Chondrocyte (in vitro differentiated cells): Measurements from ENCODE around the gene SLC45A2. TPM values are rescaled to one million over a fixed set of nuclear protein-coding genes. Genes with fewer than 3 reads are reported as not detected.

Source experiments
- DNase-seq: peaks from one replicate; pipeline ENCODE4 v3.0.0; 2021; ENCODE audit warnings: mixed read lengths, low spot score
- H3K27ac Mint-ChIP-seq: one replicate; pipeline ENCODE4 v1.8.0; 2021; ENCODE audit warnings: mild to moderate bottlenecking, moderate library complexity, mixed read lengths; ENCODE audit not compliant: unreplicated experiment
- H3K27me3 Mint-ChIP-seq: 2 replicates; pipeline ENCODE4 v1.8.0; 2021; ENCODE audit warnings: low read depth, mixed read lengths
- H3K36me3 Mint-ChIP-seq: 2 replicates; pipeline ENCODE4 v1.8.0; 2021; ENCODE audit warnings: low read depth, mixed read lengths
- H3K4me1 Mint-ChIP-seq: 2 replicates; pipeline ENCODE4 v1.8.0; 2021; ENCODE audit warnings: low read depth, mild to moderate bottlenecking, mixed read lengths
- H3K4me3 Mint-ChIP-seq: one replicate; pipeline ENCODE4 v1.8.0; 2021; ENCODE audit warnings: mild to moderate bottlenecking, moderate library complexity, mixed read lengths; ENCODE audit not compliant: unreplicated experiment
- H3K9me3 Mint-ChIP-seq: 2 replicates; pipeline ENCODE4 v1.8.0; 2021; ENCODE audit warnings: low read depth, mixed read lengths
- total RNA-seq: library from RNA; stranded (reverse); gene quantifications from 3 replicates; pipeline ENCODE4 v1.2.1, GENCODE V29; 2021
- TF ChIP-seq, protein P1 (sequence below): fragments of 200-600 bp; sonication (generic); IDR thresholded peaks from 2 replicates; pipeline ENCODE4 v1.5.0; 2021; ENCODE audit warnings: antibody characterized with exemption, mild to moderate bottlenecking, moderate library complexity

The SLC45A2 gene
- total RNA-seq, 1 donor from 2014 or later: 0.12 TPM

DNA sequence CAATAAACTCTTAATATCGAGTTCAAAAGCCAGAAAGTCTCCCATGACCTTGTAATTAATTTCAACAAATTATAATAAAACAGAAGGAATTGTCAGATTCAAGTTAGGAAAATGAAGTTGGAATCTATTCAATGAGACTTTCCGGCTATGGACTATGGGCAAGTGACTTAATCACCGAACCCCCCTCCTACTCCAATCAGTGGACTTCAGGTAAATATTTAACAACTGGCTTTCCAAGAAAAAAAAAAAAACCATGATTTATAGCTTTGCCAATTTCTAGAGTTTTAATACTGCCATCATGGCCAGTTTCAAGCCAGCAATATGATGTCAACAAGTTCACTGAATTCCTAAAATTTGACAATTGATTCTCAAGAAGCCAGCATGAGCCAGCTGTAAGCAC is 4.5 kb downstream of the SLC45A2 start:
- TF ChIP-seq, protein P1, sequence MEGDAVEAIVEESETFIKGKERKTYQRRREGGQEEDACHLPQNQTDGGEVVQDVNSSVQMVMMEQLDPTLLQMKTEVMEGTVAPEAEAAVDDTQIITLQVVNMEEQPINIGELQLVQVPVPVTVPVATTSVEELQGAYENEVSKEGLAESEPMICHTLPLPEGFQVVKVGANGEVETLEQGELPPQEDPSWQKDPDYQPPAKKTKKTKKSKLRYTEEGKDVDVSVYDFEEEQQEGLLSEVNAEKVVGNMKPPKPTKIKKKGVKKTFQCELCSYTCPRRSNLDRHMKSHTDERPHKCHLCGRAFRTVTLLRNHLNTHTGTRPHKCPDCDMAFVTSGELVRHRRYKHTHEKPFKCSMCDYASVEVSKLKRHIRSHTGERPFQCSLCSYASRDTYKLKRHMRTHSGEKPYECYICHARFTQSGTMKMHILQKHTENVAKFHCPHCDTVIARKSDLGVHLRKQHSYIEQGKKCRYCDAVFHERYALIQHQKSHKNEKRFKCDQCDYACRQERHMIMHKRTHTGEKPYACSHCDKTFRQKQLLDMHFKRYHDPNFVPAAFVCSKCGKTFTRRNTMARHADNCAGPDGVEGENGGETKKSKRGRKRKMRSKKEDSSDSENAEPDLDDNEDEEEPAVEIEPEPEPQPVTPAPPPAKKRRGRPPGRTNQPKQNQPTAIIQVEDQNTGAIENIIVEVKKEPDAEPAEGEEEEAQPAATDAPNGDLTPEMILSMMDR: no peak
- H3K36me3 Mint-ChIP-seq: no peaks in the 10 kb centered on the region
- H3K27ac Mint-ChIP-seq: no peak overlapping the region
- H3K4me3 Mint-ChIP-seq: no peak overlapping the region
- no peak for DNase-seq
- H3K27me3 Mint-ChIP-seq: no peaks in the 10 kb centered on the region
- H3K9me3 Mint-ChIP-seq: no peaks in the 10 kb centered on the region
- H3K4me1 Mint-ChIP-seq: peaks cover 5% of the 10 kb centered on the region

DNA sequence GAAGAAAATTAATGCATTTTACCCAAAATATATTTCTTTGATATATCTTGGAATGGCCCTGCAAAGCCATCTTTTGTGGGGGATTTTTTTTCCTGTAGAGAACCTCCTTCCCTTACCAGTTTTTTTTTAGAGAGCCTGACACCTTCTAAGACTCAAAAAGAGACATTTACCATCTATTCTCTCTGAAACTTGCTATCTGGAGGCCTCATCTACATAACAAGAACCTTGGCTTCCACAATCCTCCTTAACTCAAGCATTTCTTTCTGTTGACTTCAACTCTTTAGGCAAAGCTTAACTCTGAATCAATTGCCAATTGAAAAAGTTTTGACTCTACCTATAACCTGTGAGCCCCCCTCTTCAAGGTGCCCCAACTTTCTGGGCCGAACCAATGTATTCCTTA is 6.2 kb downstream of the SLC45A2 start:
- Mint-ChIP-seq H3K27me3 (no peaks in the 10 kb centered on the region), H3K4me3 (no peak overlapping the region), H3K27ac (no peak overlapping the region), H3K36me3 (no peaks in the 10 kb centered on the region), H3K4me1 (peaks cover 5% of the 10 kb centered on the region), H3K9me3 (no peaks in the 10 kb centered on the region)
- TF ChIP-seq, protein P1: no peak
- no peak for DNase-seq

DNA sequence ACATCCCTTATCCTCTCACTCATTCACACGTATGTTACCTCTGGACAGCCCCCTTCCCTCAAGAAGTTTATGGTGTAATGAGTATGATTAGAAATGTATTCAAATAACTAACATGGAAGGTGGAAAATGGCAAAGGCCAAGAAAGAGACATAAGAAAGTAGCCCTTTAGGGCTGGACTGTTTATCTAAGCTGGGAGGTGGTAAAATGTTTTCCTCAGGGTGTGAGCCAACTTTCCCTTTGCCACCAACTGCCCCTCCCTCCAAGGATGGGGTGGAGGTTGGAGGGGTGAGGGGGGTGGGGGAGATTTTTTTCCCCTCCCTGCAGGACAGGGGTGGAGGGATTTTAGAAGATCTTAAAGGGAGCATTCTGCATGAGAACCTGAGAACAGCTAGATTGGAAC is 8.2 kb downstream of the SLC45A2 start:
- no peak overlapping the region for H3K4me3 Mint-ChIP-seq
- H3K36me3 Mint-ChIP-seq: no peaks in the 10 kb centered on the region
- H3K9me3 Mint-ChIP-seq: no peaks in the 10 kb centered on the region
- no peak for DNase-seq
- H3K27me3 Mint-ChIP-seq: no peaks in the 10 kb centered on the region
- TF ChIP-seq, protein P1: no peak
- H3K4me1 Mint-ChIP-seq: peaks cover 3% of the 10 kb centered on the region
- H3K27ac Mint-ChIP-seq: no peak overlapping the region

DNA sequence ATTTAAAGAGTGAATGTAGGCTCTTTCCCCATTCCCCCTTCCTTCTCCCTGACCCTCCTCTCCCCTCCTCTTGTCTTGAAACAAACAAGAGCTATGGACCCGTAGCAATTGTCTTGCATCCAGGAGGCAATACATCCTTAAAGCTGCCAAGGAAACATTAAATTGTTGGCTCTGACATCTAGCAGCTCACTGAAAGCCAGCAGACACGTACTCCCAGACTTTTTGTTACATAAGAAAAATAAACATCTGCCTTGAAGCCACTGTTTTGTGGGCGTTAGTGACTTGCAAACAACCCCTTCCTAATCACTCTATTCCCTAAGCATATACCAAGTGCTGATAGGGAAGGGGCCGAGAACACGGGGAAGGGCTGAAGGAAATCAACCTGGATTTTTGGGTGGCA is 8.6 kb downstream of the SLC45A2 start:
- Mint-ChIP-seq H3K4me1 (peaks cover 3% of the 10 kb centered on the region), H3K36me3 (no peaks in the 10 kb centered on the region), H3K4me3 (no peak overlapping the region), H3K9me3 (no peaks in the 10 kb centered on the region), H3K27me3 (no peaks in the 10 kb centered on the region), H3K27ac (no peak overlapping the region)
- TF ChIP-seq, protein P1: no peak
- DNase-seq: no peak

DNA sequence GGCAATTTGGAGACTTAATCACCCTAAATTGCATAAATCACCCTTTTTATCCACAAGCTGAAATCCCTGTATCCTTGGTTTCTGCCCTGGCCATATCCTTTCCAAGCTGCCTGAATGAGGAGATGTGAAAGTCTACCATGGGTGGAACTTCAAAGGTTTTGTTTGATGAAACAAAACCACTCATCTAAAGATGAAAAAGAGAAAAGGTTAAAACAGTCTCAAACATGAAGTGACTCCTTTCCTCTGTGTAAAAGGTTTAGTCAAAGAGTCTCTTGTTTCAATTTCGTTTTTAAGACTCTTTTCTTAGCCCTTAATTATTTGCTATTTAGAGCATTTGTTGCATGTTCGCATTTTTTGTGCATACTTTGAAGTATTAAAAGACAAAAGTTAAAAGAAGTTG is 11.2 kb downstream of the SLC45A2 start:
- TF ChIP-seq, protein P1: no peak
- no peaks in the 10 kb centered on the region for H3K27me3 Mint-ChIP-seq
- H3K4me1 Mint-ChIP-seq: peaks cover 3% of the 10 kb centered on the region
- H3K4me3 Mint-ChIP-seq: no peak overlapping the region
- H3K36me3 Mint-ChIP-seq: no peaks in the 10 kb centered on the region
- no peaks in the 10 kb centered on the region for H3K9me3 Mint-ChIP-seq
- no peak overlapping the region for H3K27ac Mint-ChIP-seq
- DNase-seq: no peak
